ENCODE results near the gene PADI3.

DNA sequence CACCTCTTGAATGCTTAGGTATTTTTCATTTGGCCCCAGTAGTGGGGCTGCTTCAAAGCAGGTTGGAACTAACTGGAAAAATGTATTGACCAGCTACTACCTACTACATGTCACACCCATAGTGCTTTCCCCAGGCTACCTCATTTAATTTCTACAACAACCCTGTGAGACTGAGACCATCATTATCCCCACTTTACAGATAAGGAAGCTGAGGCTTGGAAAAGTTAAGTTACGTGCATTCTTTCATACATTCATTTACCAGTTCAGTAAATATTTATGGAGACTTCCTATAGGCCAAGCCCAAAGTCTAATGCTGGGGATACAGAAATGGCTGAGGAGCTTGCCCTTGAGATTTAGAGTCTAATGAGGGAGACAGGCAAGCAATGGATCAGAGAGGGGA, 14.5 kb upstream of the PADI3 start:
- TF ChIP-seq BHLHE40 (IDR thresholded peaks at IDR 0.05; ENCODE audit: borderline replicate concordance) (no peak), FOXM1 (IDR thresholded peaks at IDR 0.05; ENCODE audit: borderline replicate concordance) (no peak), SP1 (IDR thresholded peaks at IDR 0.05) (no peak), FOXA1 (IDR thresholded peaks at IDR 0.05) (no peak)

Measured in HEK293T (cell line).